Esophagus squamous epithelium (tissue), 4 donors: ENCODE measurements around the gene GLIS1.

Experiments
- POLR2A ChIP-seq, 4 donors: fragments of 450-650 bp; IDR thresholded peaks; one replicate each; pipeline ENCODE4 v1.6.1; 2017; ENCODE audit warnings: antibody characterized with exemption in 4 of 4, mild to moderate bottlenecking in 4 of 4, moderate library complexity in 3 of 4
- TF ChIP-seq, protein P1 (sequence below), 6 experiments: fragments of 450-650 bp in 4 of 6; fragments of 200-600 bp in 2 of 6; sonication (generic) in 2 of 6; IDR thresholded peaks; one replicate each; pipeline ENCODE4 v1.5.1; 2016 to 2019; ENCODE audit warnings: antibody characterized with exemption in 6 of 6, mild to moderate bottlenecking in 4 of 6, moderate library complexity in 4 of 6

DNA sequence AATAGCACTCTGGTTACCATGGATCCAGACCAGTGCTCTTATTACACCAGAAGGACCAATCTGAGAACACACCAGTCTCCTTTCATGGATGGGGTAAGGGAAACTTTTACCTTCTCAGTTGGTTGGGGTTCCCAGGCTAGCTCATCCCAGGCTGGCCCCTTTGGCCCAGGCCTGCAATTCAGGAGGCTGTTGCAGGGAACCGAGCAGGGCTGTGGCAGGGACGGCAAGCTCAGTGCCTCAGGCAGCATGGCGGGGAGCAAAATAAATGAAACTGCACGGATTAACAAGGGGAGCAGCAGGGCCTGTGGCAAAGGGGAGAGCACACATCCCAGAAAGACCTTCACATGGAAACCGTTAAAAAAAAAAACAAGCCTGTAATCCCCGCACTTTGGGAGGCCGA, 222.8 kb downstream of the GLIS1 start:
- TF ChIP-seq, protein P1, sequence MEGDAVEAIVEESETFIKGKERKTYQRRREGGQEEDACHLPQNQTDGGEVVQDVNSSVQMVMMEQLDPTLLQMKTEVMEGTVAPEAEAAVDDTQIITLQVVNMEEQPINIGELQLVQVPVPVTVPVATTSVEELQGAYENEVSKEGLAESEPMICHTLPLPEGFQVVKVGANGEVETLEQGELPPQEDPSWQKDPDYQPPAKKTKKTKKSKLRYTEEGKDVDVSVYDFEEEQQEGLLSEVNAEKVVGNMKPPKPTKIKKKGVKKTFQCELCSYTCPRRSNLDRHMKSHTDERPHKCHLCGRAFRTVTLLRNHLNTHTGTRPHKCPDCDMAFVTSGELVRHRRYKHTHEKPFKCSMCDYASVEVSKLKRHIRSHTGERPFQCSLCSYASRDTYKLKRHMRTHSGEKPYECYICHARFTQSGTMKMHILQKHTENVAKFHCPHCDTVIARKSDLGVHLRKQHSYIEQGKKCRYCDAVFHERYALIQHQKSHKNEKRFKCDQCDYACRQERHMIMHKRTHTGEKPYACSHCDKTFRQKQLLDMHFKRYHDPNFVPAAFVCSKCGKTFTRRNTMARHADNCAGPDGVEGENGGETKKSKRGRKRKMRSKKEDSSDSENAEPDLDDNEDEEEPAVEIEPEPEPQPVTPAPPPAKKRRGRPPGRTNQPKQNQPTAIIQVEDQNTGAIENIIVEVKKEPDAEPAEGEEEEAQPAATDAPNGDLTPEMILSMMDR (IDR thresholded peaks at IDR 0.05), result no peak
- no peak for TF ChIP-seq POLR2A (IDR thresholded peaks at IDR 0.05)
